Vagina (tissue), 2 donors: ENCODE data around the gene KLHL13. TPM values are rescaled to one million over a fixed set of nuclear protein-coding genes. Genes with fewer than 3 reads are reported as not detected.

ENCODE experiments used
- DNase-seq, 2 donors: peaks; one replicate each; pipeline ENCODE4 v3.0.0-alpha.2; 2017; ENCODE audit errors: extremely low spot score in 2 of 2
- H3K27ac ChIP-seq: fragments of 200-600 bp; sonication (generic); one replicate; pipeline ENCODE4 v1.5.1; 2019
- H3K27me3 ChIP-seq: fragments of 200-600 bp; sonication (generic); one replicate; pipeline ENCODE4 v1.5.1; 2019
- H3K36me3 ChIP-seq, 2 donors: fragments of 200-600 bp; sonication (generic); one replicate each; pipeline ENCODE4 v1.5.1; 2017 to 2019
- H3K4me1 ChIP-seq: fragments of 200-600 bp; sonication (generic); one replicate; pipeline ENCODE4 v1.5.1; 2019
- H3K4me3 ChIP-seq, 2 donors: fragments of 200-600 bp; sonication (generic); 1 replicate in 1 of 2; 2 replicates in 1 of 2; pipeline ENCODE4 v1.5.1; 2016 to 2019
- H3K9me3 ChIP-seq: fragments of 200-600 bp; sonication (generic); one replicate; pipeline ENCODE4 v1.5.1; 2019
- POLR2A ChIP-seq, 2 donors: fragments of 450-650 bp; IDR thresholded peaks; one replicate each; pipeline ENCODE4 v1.6.1; 2017; ENCODE audit warnings: antibody characterized with exemption in 2 of 2, mild to moderate bottlenecking in 2 of 2, moderate library complexity in 2 of 2
- POLR2AphosphoS5 ChIP-seq, 2 donors: sonication (generic); formaldehyde crosslinking; IDR thresholded peaks; one replicate each; pipeline ENCODE4 v1.9.0; 2017; ENCODE audit warnings: antibody characterized with exemption in 2 of 2, mild to moderate bottlenecking in 2 of 2, low read depth in 1 of 2; ENCODE audit not compliant: insufficient read depth in 1 of 2
- intact Hi-C: fragments of 100-400 bp; cut with DNase I; formaldehyde crosslinking; loops from one replicate; pipeline ENCODE4 v1.15.1; 2023
- total RNA-seq: library from RNA; depleted of rRNA; stranded (reverse); fragments of >200 nt; gene quantifications from one replicate; pipeline ENCODE4 v1.2.3, GENCODE V29; 2016
- TF ChIP-seq, protein P1 (sequence below), 3 experiments: fragments of 450-650 bp in 2 of 3; fragments of 200-600 bp in 1 of 3; sonication (generic) in 1 of 3; IDR thresholded peaks; one replicate each; pipeline ENCODE4 v1.5.1; 2017 to 2019; ENCODE audit warnings: antibody characterized with exemption in 3 of 3, mild to moderate bottlenecking in 2 of 3, moderate library complexity in 2 of 3

KLHL13 gene
- total RNA-seq, 1 donor from 2014 or later: 10.6 TPM

DNA sequence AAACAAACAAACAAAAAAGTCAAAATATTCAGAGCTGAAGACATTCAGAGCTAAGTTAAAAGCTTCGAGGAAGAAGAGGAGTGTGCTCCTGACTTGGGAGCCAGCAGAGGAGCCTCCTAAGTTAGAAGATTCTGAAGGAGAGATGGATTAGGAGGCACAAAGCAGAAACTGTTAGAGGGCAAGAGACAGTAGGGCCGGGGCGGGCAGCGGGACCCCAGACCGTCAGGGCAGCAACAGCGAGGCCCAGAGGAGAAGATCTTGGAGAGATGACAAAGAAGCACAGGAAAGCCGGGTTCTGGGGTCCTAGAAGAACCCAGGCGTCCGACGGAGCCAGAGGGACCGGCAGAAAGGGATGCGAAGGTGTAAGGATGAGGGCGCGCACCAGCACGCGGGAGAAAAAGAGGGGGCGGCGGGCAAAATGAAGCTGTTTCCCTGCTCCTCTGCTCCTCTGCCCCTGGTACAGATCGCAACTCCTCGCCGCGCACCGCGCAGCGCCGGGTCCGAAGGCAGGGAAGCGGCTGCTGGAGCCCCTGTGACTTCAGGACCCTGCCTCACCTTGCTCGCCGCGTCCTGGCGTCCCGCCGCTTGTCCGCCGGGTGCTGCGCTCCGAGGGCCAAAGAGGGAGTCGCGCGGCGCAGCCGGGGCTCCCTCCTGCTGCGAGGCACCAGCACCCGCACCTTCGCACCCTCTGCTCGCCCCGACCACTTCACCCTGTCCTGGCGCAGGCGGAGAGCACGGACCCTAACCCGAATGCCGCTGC lies 477 bp downstream of the KLHL13 start:
- intact Hi-C loops: no loop called here
- DNase-seq: no peak
- TF ChIP-seq POLR2AphosphoS5 (IDR thresholded peaks at IDR 0.05; ENCODE audit: insufficient read depth in 1 of 2, low read depth in 1 of 2) (peak in 1 of 2 donors; percentile 69), POLR2A (IDR thresholded peaks at IDR 0.05) (no peak)
- TF ChIP-seq, protein P1, sequence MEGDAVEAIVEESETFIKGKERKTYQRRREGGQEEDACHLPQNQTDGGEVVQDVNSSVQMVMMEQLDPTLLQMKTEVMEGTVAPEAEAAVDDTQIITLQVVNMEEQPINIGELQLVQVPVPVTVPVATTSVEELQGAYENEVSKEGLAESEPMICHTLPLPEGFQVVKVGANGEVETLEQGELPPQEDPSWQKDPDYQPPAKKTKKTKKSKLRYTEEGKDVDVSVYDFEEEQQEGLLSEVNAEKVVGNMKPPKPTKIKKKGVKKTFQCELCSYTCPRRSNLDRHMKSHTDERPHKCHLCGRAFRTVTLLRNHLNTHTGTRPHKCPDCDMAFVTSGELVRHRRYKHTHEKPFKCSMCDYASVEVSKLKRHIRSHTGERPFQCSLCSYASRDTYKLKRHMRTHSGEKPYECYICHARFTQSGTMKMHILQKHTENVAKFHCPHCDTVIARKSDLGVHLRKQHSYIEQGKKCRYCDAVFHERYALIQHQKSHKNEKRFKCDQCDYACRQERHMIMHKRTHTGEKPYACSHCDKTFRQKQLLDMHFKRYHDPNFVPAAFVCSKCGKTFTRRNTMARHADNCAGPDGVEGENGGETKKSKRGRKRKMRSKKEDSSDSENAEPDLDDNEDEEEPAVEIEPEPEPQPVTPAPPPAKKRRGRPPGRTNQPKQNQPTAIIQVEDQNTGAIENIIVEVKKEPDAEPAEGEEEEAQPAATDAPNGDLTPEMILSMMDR (IDR thresholded peaks at IDR 0.05): no peak

DNA sequence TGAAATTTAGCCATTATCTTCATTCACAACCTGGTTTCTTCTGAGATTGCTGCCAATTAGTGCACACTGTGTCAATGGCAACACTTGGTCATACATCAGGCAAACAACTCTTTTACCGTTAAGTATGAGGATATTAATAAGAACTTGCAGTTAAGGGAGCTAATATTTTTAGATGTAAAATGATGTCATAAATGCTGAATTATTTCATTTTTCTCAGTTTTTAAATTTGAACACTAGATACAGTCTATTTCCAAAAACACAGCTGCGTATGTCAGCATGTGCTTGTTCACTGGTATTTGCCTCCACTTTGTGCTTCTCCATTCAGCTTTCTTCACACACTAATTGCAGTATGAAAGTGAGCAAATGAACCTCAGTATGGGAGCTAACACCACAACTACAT lies 1.6 kb downstream of the KLHL13 start:
- H3K4me1 ChIP-seq: no peaks in the 10 kb centered on the region
- TF ChIP-seq POLR2A (IDR thresholded peaks at IDR 0.05) (no peak), POLR2AphosphoS5 (IDR thresholded peaks at IDR 0.05; ENCODE audit: insufficient read depth in 1 of 2, low read depth in 1 of 2) (no peak)
- TF ChIP-seq, protein P1 (IDR thresholded peaks at IDR 0.05): no peak
- no peak for DNase-seq
- intact Hi-C loops: no loop called here
- peak overlapping the region; percentile 78 for H3K27ac ChIP-seq
- peak overlapping the region; percentile 55 to 61 for H3K4me3 ChIP-seq
- no peaks in the 10 kb centered on the region for H3K27me3 ChIP-seq
- H3K36me3 ChIP-seq: no peaks in the 10 kb centered on the region
- H3K9me3 ChIP-seq: no peaks in the 10 kb centered on the region

More for the DNA sequence above, 477 bp downstream of the KLHL13 start:
- H3K4me3 ChIP-seq: peak overlapping the region; percentile 55 to 61
- H3K9me3 ChIP-seq: no peaks in the 10 kb centered on the region
- no peaks in the 10 kb centered on the region for H3K36me3 ChIP-seq
- no peaks in the 10 kb centered on the region for H3K4me1 ChIP-seq
- H3K27me3 ChIP-seq: no peaks in the 10 kb centered on the region
- H3K27ac ChIP-seq: peak overlapping the region; percentile 78

DNA sequence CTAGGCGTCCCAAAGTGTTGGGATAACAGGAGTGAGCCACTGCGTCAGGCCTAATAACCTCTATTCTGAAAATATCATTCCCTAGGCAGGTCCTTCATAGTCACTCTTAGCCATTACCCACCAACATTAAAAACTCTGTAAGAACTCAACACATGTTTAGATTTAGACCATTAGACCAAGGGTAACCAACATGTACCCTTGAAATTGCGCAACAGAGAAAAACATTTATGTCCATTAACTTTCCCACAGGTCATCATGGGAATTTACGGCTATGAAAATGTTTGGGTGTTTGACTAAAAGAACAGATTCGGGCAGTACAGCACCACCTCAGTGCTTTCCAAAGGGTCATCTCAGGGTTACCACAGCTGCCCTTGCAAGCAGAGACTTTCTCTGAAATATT lies 7.5 kb downstream of the KLHL13 start:
- Histone ChIP-seq H3K4me3 (no peak overlapping the region), H3K4me1 (no peaks in the 10 kb centered on the region), H3K27me3 (no peaks in the 10 kb centered on the region), H3K36me3 (no peaks in the 10 kb centered on the region), H3K9me3 (no peaks in the 10 kb centered on the region), H3K27ac (no peak overlapping the region)
- no peak for DNase-seq
- TF ChIP-seq POLR2A (IDR thresholded peaks at IDR 0.05): no peak
- TF ChIP-seq, protein P1 (IDR thresholded peaks at IDR 0.05): no peak
- no peak for TF ChIP-seq POLR2AphosphoS5 (IDR thresholded peaks at IDR 0.05; ENCODE audit: insufficient read depth in 1 of 2, low read depth in 1 of 2)
- intact Hi-C loops: no loop called here

DNA sequence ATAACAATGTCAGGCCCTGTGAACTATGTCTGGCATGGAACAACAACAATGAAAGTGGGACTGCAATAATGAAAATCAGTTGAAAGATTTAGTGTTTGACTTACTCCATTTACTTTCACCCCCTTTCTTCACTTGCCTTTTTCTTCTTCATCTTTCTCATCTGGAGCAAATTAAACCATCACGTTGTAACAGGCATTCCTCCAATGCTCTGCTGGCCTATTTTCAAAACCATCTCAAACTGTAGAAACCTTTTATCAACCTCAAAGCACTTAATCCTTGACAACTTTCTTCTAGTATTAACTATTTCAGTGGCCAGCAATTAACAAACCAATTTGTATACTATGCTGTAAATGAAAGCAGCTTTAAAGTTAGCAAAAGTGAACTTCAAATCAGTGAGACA lies 8.3 kb downstream of the KLHL13 start:
- no peaks in the 10 kb centered on the region for H3K4me1 ChIP-seq
- no peaks in the 10 kb centered on the region for H3K27me3 ChIP-seq
- TF ChIP-seq, protein P1 (IDR thresholded peaks at IDR 0.05): no peak
- no peak for TF ChIP-seq POLR2A (IDR thresholded peaks at IDR 0.05)
- TF ChIP-seq POLR2AphosphoS5 (IDR thresholded peaks at IDR 0.05; ENCODE audit: insufficient read depth in 1 of 2, low read depth in 1 of 2): no peak
- no peaks in the 10 kb centered on the region for H3K9me3 ChIP-seq
- no peaks in the 10 kb centered on the region for H3K36me3 ChIP-seq
- intact Hi-C loops: no loop called here
- no peak overlapping the region for H3K4me3 ChIP-seq
- no peak overlapping the region for H3K27ac ChIP-seq
- DNase-seq: no peak

DNA sequence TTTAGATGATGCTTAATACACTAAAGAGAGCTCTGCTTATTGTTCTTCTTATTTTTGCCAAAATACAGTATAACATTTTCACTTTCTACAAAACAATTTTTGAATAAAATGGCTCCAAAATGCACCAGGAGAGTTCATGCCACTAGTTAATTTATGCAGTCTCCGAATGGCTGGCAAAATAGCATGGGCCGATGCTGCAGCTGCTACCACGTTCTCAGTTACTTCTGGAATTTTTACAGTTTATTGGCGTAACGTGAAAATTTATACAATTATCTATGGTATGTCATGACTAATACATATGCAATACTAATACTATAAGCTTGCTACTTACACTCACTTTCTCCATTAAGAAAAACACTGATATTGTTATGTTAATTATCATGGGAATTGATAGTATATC lies 16.5 kb downstream of the KLHL13 start:
- H3K9me3 ChIP-seq: no peaks in the 10 kb centered on the region
- no peak overlapping the region for H3K4me3 ChIP-seq
- H3K36me3 ChIP-seq: no peaks in the 10 kb centered on the region
- H3K27me3 ChIP-seq: no peaks in the 10 kb centered on the region
- no peaks in the 10 kb centered on the region for H3K4me1 ChIP-seq
- DNase-seq: no peak
- TF ChIP-seq POLR2A (IDR thresholded peaks at IDR 0.05) (no peak), POLR2AphosphoS5 (IDR thresholded peaks at IDR 0.05; ENCODE audit: insufficient read depth in 1 of 2, low read depth in 1 of 2) (no peak)
- TF ChIP-seq, protein P1 (IDR thresholded peaks at IDR 0.05): no peak
- intact Hi-C loops: loop anchor here (5.0 kb wide), 1 partner anchor 232 kb away; no protein-coding TSS in a partner anchor
- H3K27ac ChIP-seq: no peak overlapping the region
